AG20443 (cell line): ENCODE measurements around the gene ANKRD9.
"Not testable (repeated sequence)": the region's sequence is repeated elsewhere in the genome, so short reads cannot be mapped to it uniquely, and the experiment has no call there.

Source experiments
- DNase-seq: peaks from one replicate; pipeline ENCODE4 v3.0.0; 2012; ENCODE audit warnings: low spot score, mixed read lengths

Gene ANKRD9, protein sequence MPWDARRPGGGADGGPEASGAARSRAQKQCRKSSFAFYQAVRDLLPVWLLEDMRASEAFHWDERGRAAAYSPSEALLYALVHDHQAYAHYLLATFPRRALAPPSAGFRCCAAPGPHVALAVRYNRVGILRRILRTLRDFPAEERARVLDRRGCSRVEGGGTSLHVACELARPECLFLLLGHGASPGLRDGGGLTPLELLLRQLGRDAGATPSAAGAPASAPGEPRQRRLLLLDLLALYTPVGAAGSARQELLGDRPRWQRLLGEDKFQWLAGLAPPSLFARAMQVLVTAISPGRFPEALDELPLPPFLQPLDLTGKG

DNA sequence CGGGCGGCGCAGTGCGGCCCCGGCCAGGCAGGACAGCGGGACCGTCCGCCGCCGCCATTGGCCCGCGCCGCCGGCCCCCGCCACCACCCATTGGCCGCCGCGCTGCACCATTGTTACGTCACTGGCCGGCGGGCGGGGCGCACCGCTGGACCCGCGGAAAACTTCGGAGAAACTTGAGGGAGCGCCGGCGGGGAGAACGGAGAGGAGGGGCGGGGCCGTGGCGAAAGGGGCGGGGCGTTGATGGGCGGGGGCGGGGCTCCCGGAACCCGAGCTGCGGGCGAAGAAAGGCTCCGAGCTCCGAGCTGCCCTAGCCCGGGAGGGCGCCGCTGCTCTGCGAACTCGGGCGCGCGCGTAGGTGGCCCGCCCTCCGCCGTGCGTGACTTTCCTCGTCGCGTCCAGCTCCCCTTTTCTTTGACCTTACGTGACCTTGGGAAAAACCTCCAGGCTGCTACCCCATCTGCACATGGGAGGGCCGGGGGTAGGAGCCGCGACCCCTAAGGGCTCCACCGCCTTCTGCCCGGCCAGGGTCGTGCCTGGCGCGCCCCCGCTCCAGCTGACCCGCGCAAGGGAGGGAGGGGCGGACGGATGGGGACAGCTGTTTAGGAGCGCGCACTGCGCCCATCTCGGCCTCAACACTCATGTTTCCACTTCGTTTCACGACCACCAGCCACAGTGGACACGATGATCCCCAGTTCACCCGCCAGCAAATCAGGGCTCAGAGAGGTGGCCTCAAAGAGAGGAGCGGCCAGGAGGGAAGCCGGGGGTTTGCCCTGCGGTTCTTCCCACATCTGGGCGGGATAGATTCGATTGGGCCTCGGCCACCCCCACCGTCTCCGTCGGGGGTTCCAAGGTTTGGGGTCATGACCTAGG, at the start of gene ANKRD9:
Gene ANKRD9 (minus strand): TSS at position 31 of the 870 bp plus-strand sequence. CDS start 1,887 bp downstream, outside the sequence.
- peak; percentile 98 for DNase-seq

DNA sequence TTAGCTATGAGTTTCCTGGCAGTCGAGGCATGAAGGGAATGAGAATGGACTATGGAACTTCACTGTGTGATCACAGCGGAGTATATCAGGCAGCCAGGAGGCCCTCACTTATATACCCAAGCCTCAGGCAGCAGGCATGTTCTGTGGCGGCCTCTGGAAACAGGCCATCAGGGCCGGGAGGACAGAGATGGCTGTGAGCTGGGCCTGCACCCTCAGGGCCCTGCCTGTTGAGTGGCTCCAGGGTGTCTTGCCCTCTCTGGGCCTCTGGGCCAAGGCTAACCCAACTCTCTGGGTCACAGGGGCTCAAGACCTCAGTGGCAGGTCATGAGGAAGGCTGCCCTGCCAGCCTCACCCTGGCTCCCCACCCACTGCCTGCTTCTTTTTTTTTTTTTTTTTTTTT, 49.0 kb upstream of the ANKRD9 start:
- peak; percentile 5 for DNase-seq

DNA sequence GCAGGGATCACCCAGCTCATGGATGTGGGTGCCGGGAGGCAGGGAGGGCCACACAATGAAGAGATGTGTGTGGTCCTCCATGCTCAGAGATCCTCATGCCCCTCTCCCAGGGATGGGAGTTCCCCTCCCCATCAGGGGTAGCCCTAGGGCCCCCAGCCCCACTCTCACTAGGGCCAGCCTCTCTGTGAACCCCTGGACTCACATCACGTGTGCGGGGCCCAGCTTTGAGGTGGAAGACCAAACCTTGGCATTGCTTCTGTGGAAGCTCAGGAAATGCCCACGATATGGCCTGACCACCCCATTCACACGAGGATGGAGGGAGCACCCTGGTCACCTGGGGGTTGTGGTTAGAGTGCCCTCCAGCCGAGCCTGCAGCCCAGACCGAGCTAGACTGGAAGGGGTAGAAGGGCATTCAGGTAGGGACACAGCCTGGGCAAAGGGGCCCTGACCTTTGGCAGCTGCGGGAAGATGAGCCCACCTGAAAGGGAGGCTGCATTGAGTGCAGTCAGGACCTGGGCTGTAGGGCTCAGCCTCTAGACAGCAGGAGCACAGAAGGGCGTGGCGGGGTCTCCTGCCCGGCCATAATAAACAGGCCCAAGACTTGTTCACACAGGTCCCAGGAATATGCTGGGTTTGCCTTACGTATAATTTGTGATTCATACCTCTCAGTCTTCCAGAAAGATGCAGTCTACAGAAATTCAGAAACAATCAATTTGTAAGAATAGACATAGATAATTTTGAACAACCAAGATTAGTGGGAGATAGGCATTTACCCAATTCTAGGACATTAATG, 48.1 kb upstream of the ANKRD9 start:
- no peak for DNase-seq

DNA sequence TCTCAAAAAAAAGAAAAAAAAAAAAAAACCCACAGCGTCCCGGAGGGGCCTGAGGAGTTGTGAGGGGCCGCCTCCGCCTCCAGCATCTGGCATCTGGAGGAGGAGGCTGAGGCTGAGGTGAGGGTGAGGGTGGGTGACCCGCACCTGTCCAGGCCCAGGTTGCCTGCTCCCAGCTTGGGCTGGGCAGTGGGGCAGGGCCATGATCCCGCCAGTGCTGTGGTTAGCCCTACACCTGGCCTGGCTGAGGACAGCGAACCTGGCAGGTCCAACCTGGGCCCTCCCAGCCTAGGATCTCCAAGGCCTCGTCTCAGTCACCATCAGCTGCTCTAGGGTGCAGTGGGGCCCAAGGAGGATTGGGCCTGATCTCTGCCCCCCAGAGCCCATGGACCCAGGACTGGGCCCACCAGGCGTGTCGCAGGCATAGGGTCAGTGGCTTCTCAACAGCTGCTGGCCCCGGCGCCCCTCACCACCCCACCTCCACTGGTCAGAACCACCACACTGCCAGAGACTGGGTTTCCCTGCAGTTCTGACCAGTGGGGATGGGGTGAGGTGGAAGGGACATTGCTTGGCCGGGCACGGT, 46.6 kb upstream of the ANKRD9 start:
- peak; percentile 6 for DNase-seq

DNA sequence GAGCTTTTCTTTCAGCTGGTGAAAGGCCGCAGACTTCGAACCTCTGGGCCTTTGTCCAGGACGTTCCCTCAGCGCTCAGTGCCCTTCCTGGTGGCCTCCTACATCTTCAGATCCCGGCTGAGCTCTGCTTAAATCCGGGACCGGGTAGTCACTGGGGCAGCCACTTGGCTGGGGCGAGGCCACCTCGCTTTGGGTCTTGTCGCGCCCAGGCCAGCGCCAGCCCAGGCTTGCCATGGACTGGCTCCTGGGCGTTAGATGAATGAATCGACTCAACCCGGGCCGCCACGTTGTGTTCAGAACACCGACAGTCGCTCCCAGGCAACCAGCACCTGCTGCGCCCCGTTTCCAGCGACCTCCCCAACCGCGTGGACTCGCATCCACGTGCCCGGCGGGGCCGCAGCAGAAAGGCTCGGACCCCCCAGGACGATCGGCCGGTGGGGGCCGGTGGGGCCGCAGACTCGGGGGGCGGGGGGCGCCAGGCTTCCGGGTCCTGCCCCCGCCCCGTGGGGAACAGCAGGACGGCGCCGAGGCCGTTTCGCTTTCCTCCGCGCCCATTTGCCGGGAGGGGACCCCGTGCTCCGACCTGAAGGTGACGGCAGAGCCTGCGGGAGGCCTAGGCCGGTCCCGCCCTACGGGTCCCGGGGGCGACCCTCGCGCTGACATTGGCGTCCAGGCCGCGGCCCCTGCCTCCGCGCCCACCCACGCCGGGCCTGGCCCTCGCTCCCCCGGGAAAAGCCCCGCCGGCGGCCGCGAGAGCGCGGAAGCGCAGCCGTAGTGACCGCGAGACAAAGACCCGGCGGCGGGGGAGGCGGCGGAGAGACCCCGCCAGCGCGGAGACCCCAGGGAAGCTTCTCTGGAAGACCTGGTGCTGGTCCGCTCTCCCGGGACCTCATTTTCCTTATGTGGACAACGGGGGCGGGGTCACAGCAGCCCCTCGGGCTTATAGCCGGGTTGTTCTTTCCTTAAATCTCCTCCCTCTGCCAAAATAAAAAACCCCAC, 45.5 kb upstream of the ANKRD9 start:
- peak; percentile 66 for DNase-seq

DNA sequence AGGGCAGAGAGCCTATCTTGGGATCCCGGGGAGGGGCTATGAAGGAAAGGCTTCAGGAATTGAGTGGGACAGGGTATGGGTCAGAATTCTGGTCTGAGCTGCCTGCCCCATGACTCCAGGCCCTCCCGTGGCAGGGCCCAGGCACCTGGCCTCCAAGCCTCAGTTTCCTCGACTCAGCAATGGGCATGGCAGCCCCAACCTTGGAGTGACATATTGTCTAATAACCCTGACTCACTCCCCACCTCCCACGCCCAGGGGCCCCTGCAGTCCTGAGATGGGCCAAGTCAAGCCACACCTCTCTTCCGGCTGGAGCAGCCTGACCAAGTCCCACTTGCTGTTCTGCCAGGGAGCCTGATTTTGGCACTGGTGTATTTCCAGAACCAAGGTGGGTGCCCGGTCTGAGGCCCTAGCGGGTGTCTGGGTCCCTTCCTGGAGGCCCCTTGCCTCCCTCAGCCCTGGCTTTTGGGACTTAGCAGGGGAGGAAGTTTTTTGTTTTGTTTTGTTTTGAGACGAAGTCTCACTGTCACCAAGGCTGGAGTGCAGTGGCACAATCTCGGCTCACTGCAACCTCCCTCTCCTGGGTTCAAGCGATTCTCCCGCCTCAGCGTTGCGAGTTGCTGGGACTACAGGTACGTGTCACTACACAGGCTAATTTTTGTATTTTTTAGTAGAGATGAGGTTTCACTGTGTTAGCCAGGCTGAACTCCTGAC, 42.6 kb upstream of the ANKRD9 start:
- peak; percentile 60 for DNase-seq

DNA sequence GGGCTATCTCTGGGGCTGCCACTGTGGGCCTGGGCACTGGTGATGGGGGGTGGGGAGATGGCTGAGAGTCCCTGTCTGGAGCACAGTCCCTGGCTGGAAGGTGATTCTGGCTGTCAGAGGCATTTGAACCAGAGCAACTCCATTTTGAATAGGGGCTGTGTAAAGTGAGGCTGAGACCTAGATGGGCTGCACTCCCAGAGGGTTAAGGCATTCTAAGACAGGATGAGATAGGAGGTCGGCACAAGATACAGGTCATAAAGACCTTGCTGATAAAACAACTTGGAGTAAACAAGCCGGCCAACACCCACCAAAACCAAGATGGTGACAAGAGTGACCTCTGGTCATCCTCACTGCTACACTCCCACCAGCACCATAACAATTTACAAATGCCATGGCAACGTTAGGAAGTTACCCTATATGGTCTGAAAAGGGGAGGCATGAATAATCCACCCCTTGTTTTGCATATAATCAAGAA, 41.4 kb upstream of the ANKRD9 start:
- DNase-seq = not testable (repeated sequence)

DNA sequence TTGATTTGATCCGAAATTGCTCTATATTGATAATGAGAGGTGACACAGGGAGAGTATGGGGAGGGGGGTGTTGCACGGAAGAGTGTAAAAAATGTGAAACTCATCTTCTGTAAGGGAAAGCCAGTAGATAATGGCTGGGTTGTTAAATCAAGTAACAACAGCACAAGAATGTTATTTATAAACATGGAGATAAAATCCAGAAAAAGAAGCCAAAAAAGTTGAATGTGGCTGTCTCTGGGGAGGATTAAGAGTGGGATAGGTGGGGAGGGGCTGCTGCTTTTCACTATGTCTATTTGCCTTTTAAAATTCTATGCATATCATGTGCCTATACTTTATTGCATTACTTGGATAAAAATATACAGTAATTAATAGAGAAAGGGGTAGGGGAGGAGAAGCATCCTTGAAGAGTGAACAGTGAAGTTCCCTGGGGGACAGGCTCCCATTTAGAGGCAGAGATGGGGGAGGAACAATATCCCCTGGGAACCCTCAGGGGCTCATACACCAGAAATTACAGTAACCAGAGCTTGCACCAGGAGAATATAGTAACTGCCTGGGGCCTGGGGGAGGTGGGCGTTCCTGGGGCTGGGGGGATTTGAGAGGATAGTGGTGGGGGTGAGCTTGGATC, 39.2 kb upstream of the ANKRD9 start:
- DNase-seq = no peak

DNA sequence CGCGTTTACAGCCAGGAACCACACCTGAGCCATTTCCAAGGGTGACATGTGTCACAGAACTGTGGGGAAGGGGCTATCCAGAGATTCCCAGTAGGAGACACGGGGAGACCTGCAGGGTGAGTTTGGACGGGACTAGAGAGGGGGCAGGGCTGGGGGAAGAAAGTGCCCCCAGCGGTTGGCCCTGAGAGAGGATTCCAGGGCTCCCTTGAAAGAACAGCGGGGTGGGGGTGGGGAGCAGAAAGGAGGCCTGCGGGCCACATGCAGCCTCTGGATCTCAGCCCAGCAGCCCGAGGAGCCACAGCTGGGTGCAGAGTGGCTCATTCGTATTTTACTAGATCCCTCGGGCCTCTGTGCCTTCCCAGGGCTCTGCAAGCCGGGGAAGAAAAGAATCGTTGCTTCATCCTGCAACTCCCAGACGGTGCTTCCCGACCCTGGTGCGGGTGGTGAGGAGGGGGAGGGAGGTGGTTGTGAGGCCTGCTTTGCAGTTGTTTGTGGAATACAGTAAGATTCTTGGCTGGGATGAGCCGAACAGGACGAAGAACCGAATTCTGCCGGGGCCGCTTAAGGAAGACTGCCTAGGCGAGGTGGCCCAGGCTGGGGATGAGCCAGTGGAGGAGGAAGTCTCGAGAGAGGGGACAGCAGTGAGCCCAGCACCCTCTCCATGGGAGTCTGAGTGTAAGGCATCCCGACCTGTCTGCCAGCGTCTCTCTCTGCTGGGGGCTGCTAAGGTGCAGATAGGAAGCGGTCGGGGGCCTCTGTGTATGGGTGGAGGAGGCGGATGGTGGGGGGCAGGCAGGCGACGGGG, 36.1 kb upstream of the ANKRD9 start:
- DNase-seq = peak; percentile 62

DNA sequence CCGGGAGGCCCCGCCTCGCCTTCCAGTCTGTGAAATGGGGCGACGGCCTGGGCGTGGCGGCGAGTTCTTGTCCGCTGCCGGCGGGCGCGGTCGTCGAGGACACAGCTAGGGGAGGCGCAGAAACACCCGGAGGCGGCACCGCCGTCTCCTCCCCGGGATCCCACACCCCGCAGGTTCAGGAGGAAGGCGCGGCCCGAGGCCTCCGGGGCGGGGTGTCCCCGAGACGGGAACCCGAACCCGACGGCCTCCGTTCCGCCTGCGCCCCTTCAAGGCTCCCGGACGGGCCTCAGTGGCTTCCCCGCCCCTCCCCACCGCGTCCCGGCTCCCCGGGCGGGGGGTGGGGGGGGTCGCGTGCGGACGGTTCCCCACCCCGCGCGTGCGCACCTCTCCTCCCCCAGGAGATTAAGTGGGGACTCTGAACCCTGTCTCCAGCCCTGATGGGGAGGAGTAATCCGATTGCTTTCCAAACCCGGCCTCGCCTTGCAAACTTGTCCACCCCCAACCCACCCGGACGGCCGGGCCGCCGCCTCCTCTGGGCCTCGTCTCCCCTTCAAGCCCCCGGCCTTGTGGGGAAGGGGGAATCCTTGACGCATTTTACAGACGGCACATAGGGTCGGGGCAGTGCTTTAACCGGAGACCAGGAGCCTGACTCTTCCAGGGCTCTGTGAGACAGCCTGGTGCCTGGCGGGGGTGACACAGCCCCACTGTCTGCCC, 35.3 kb upstream of the ANKRD9 start:
- DNase-seq = no peak

DNA sequence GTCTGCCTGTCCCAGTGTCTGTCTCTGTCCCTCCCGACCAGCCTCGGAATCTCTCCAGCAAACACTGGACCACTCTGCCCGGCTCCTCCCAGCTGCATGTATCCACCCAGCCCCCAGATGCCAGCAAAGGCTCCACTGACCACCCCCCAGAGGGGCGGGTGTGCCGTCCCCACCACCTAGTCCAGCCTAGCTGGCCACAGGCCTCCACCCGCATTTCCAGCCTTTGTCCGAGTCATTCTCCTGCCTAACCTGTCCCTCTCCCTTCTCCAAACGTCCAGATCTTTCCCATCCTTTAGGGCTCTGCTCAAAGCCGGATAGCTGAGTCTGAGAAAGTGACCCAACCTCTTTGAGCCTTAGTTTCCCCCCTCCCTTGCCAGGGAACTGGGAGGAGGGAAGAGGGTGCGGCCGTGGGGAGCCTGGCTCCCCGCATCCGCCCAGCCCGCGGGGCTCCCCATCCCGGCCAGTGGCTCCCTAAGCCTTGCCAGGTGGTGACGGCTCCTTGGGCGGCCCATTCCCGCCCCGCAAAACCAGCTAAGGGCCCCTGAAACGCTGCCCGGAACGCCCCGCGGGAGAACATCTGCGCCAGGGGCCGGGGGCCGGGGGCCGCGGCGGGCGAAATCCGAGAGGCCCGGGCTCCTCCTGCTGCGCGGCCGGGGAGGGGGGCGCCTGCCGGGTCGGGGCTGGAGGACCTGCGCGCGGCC, 34.6 kb upstream of the ANKRD9 start:
- no peak for DNase-seq

DNA sequence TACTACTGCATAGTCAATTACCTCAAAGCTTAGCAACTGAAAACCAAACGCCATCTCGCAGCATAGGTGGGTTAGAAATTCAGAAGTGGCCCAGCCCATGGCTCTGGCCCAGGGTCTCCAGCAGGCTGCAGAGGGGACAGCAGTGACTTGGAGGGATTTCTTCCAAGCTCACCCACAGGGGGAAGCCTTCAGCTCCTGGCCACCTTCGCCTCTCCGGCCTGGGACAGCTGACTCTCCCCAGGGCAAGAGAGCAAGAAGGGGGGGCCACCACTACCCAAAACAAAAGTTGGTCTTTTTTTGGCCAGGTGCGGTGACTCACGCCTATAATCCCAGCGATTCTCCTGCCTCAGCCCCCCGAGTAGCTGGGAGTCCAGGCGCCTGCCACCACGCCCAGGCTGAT, 32.2 kb upstream of the ANKRD9 start:
- DNase-seq = no peak

DNA sequence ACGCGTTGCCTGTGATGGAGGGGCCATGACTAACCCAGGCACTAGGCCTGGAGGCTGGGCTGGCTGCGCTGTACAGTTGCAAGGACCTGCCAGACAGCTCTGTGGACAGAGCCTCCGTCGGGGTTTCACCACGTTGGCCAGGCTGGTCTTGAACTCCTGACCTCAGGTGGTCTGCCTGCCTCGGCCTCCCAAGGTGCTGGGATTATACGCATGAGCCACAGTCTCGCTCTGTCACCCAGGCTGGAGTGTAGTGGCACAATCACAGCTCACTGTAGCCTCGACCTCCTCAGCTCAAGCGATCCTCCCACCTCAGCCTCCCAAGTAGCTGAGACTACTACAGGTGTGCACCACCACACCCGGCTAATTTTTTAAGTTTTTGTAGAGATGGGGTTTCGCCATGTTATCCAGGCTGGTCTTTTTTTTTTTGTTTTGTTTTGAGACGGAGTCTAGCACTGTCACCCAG, 31.5 kb upstream of the ANKRD9 start:
- DNase-seq = not testable (repeated sequence)

DNA sequence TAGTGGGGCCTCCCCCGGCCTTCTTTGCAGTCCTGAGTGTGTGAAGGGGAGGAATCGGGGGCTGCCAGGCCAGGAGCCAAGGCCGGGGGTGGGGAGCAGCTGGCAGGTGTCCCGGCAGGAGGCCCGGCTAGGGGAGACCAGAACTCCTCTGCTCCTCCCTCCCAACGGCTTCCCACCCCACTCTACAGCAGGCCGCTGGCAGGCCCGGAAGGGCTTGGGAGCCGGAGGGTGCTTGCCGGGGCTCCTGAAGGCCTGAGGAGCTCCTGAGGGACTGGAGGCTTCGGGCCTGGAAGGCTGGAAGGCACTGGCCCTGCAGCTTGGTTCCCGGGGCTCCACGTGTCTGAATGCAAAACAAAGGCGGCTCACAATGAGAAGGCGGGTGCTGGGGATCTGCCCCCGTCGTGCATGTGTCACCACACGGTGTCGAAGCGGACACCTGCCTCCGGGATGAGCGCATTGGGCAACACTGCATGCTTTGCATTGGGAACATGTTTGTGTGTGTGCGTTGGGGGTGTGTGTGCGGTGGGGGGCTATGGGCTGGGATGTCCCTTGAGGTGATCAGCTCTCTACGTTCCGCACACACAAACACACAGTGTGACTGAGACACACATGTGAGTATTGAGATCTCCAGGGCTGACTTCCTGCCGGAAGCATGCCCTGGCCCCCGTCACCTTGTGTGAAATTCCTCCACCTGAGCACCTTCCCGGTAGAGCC, 30.9 kb upstream of the ANKRD9 start:
- DNase-seq = no peak

DNA sequence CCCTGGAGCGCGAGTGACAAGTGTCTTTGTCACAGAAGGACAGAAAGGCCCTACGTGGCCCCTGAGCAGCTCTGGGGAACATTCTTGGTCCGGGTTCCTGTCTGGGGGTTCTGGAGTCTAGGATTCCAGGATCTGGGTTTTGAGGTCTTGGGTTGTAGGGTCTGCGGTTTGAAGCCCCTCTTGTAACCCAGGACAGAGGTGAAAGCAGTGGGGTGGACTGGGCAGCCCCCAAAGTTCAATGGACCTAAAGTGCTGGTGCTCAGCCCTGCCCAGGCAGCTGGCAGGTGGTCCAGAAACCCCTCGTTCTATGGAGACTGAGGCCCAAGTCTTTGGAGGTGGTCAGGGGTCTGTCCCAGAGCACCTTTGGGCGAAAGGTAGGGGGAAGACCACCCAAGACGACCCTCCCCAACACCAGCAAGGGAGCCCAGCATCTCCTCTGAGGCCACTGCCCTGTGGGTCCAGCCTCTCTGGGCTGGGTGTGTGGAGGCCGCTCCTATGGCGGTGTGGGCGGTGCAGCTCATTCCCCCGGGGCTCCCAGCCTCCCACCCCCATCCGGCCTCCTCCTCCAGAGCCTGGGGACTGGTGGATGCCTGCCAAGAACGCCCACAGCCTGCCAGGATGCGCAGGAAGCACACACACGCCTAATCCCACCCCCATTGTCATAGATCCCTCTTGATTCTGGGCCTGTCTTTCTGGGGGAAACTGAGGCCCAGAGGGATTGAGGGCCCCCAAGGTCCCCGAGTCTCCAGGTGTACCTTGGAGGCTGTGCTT, 30.2 kb upstream of the ANKRD9 start:
- DNase-seq = no peak
